NCI-H526 treated with DMSO at 0.1 percent for 48 hours (cell line): ENCODE data around the gene PTPRM.
"Not testable (repeated sequence)": the region's sequence is repeated elsewhere in the genome, so short reads cannot be mapped to it uniquely, and the experiment has no call there.

Experiments
- DNase-seq: peaks from one replicate; lab custom pipeline; 2025; lab: John Stamatoyannopoulos, UW

The PTPRM gene

GRCh38 chr18:8050616-8051329 is 483.7 kb downstream of the PTPRM start:
- no peak for DNase-seq

- no peak for DNase-seq
These were observed 484.3 kb downstream of the PTPRM start for GRCh38 chr18:8051453-8051852.

- DNase-seq = no peak
These were observed 485.2 kb downstream of the PTPRM start for GRCh38 chr18:8052237-8052701.

GRCh38 chr18:8056723-8057122 is 489.6 kb downstream of the PTPRM start:
- no peak for DNase-seq

GRCh38 chr18:8063152-8063551 is 496.0 kb downstream of the PTPRM start:
- not testable (repeated sequence) for DNase-seq

- DNase-seq = no peak
These were observed 496.6 kb downstream of the PTPRM start for GRCh38 chr18:8063733-8064132.

GRCh38 chr18:8065284-8065683 is 498.2 kb downstream of the PTPRM start:
- DNase-seq = no peak

GRCh38 chr18:8065773-8066172 is 498.7 kb downstream of the PTPRM start:
- no peak for DNase-seq

GRCh38 chr18:8069708-8070107 is 502.6 kb downstream of the PTPRM start:
- no peak for DNase-seq

- DNase-seq = no peak
These were observed 506.1 kb downstream of the PTPRM start for GRCh38 chr18:8073167-8073566.

- DNase-seq = no peak
These were observed 513.0 kb downstream of the PTPRM start for GRCh38 chr18:8080092-8080491.

- no peak for DNase-seq
These were observed 514.2 kb downstream of the PTPRM start for GRCh38 chr18:8081267-8081666.

GRCh38 chr18:8081872-8082553 is 514.9 kb downstream of the PTPRM start:
- no peak for DNase-seq

- DNase-seq = no peak
These were observed 517.0 kb downstream of the PTPRM start for GRCh38 chr18:8084160-8084559.

- no peak for DNase-seq
These were observed 521.5 kb downstream of the PTPRM start for GRCh38 chr18:8088626-8089025.

GRCh38 chr18:8091035-8091434 is 523.9 kb downstream of the PTPRM start:
- no peak for DNase-seq

GRCh38 chr18:8095947-8096570 is 528.9 kb downstream of the PTPRM start:
- DNase-seq = no peak

GRCh38 chr18:8097399-8097798 is 530.3 kb downstream of the PTPRM start:
- DNase-seq = no peak

- no peak for DNase-seq
These were observed 530.8 kb downstream of the PTPRM start for GRCh38 chr18:8097927-8098326.

- DNase-seq = no peak
These were observed 539.5 kb downstream of the PTPRM start for GRCh38 chr18:8106603-8107002.

- no peak for DNase-seq
These were observed 540.3 kb downstream of the PTPRM start for GRCh38 chr18:8107426-8107825.

- DNase-seq = no peak
These were observed 547.4 kb downstream of the PTPRM start for GRCh38 chr18:8114480-8114879.

GRCh38 chr18:8116341-8117005 is 549.4 kb downstream of the PTPRM start:
- DNase-seq = no peak
